Breast epithelium (tissue), 3 donors: ENCODE measurements around the gene ANKH.

ENCODE experiments used
- CTCF ChIP-seq, 3 donors: fragments of 450-650 bp; IDR thresholded peaks; one replicate each; pipeline ENCODE4 v1.5.1; 2016 to 2017; ENCODE audit warnings: antibody characterized with exemption in 3 of 3, mild to moderate bottlenecking in 3 of 3, moderate library complexity in 3 of 3
- POLR2A ChIP-seq: fragments of 450-650 bp; IDR thresholded peaks from one replicate; pipeline ENCODE4 v1.6.1; 2016; ENCODE audit warnings: antibody characterized with exemption, mild to moderate bottlenecking, moderate library complexity

DNA sequence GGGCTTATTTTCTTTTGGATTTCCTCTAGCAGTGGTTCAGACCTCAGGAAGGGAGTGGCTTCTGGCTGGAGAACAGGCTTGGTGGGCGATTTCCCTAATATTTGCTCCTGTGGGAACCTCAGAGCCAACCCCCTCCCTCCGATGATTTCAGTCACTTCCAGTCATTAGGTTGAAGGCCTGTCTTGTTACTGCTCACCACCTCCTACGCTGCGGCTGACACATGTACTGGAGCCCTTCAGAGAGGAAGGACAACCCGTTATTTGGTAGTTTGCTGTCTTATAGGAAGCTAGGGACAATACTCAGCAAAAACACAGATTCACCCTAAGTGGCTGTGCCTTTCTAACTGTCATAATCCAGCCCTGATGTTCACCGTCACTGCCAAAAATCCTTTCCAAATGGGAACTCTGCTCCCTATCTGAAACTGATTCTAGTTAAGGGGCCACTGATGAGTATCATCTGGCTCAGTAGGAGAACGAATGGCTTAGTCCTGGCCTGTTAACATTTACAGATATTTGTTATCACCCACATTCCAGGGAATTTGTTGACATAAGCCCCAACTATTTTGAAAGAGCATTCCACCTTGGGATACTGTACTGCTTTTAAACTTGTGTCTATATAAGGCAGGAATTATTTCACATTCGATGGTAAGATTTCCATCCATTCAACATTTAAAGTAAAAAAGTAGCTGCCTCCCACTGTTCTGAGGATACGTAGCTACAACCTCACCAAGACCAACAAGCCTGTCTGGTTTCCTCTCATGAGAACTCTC, 29.3 kb upstream of the ANKH start:
- TF ChIP-seq CTCF (IDR thresholded peaks at IDR 0.05) = no peak
- no peak for TF ChIP-seq POLR2A
